IPS-NIHi7 (cell line): ENCODE measurements around the gene SUOX.
"Not testable (repeated sequence)": the region's sequence is repeated elsewhere in the genome, so short reads cannot be mapped to it uniquely, and the experiment has no call there.

Experiments used
- DNase-seq: peaks from one replicate; pipeline ENCODE4 v3.0.0; 2012; ENCODE audit warnings: mixed read lengths; ENCODE audit errors: extremely low spot score

Gene SUOX

DNA sequence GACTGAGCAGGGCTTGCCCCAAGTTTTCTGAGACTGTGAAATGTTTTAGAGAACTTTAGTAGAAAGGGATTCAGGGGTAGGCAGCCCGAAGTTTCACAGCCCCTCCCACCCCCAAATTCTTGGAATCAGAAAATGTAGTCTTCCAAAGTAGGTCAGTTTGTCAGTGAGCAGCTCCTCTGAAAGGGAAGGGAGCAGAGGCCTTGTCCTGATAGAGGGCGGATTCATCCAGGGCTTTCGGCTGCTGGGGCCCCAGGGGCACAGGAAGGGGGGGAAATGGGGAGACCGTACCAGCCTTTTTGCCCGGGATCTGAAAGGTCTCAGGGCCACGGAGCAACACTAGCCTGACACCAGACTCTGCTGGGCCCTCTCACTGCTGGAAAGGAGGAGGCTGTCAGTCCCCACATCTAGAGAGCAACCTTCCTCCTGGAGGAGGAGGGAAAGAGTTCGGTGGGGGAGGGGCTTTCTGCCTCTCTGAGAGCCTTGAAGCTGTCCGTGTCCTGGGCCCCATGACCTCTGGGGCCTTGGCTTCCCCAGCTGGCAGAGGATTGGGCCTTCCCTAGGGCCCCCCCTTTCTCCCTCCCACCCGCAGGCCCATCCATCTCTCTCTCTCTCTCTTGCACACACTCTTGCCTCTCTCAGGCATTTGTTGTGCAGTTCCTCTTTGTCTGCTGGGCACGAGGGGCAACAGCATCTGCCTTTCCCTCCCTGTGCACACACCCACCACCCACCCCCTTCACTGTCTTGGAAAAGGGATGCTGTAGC lies 23.5 kb downstream of the SUOX start, which contains the start of gene IKZF4:
Gene IKZF4 (plus strand): TSS at position 621 of the 762 bp plus-strand sequence. CDS start 451 bp downstream, outside the sequence.
- DNase-seq: peak; percentile 77

DNA sequence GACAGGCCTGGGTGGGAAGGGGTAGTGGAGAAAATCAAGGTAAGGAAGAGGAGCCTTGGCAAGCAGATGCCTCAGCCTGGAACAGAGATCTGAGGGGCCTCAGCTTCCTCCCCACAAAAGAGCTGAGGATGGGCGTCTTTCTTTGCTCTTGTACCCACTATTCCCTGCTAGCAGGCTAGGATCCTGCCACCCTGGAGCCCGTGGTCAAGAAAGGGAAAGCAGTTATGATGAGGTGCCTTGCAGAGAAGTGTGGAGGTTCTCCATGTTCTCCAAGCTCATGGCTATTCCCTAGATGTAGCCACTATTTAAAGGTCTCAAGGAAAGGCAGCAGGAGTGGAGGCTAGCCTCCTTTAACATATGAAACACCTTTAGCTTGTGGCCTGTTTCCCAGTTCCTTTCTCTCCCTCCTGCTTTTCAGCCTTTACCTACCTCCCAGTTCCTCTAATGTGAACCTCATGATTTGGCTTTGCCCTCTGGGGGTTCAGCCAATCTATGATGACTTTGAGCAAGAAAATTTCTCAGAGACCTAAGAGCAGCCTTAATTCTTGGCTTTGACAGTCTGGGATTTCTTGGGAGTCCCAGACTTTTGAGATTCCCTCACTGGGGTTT lies 24.9 kb downstream of the SUOX start:
- DNase-seq: no peak

DNA sequence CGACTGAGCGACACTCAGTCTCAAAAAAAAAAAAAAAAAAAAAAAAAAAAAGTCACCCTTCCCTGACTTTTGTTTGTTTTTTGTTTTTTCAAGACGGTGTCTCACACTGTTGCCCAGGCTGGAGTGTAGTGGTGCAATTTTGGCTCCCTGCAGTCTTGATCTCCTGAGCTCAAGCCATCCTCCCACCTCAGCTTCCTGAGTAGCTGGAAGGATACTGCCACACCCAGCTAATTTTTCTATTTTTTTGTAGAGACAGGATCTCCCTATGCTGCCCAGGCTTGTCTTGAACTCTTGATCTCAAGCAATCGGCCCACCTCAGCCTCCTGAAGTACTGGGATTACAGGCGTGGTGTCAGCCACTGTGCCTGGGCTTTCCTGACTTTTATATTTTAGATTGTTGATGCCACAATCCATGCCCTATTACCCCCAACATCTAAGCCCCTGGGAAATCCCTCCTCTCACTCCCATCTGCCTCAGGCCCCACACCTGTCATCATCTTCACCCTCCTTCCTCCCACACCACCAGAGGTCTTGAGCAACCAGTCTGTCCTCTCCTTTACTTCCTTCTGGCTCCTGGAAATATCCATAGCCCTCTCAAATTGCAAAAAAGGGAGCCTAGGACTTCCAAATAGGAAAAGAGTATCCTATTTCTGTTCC lies 31.6 kb downstream of the SUOX start:
- DNase-seq: no peak

DNA sequence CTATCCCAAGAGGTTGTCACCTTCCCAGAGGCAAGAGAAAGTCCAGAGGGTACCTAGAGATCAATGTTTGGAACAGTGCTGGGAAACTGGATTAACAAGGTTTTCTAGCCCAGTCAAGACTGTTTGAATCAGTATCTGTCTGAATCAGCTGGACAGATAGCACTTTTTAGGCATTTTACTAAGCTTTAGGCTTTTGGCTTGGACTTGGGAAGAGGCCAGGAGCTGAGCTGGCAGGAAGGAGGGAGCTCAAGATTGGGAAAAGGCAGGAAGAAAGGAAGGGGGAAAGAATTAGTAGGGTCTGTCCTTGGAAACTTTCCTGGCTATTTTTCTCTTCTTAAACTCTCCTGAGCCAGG lies 32.1 kb downstream of the SUOX start:
- DNase-seq: no peak

DNA sequence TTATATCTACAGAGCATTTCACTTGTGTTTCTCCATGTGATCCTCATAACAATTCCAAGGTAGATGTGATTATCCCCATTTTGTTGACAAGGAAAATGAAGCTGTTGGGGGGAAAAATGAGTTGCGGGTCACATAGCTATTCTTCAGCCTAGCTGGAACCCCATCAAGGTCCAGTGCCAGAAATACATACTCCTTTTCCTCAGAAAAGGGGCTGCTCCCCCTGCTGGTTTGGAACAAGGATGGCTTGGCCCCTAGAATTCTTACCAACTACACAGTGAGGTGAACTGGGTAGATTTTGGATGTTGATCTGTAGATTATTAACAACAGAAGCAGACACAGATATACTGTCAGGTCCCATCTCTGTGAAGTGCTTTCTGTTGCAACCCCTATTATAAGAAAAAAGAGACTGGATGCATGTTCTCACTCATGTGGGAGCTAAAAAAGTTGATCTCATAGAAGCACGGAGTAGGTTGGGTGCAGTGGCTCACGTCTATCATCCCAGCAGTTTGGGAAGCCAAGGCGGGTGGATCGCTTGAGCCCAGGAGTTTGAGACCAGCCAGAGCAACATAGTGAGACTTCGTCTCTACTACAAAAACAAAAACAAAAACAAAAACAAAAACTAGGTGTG lies 32.7 kb downstream of the SUOX start:
- peak; percentile 67 for DNase-seq

DNA sequence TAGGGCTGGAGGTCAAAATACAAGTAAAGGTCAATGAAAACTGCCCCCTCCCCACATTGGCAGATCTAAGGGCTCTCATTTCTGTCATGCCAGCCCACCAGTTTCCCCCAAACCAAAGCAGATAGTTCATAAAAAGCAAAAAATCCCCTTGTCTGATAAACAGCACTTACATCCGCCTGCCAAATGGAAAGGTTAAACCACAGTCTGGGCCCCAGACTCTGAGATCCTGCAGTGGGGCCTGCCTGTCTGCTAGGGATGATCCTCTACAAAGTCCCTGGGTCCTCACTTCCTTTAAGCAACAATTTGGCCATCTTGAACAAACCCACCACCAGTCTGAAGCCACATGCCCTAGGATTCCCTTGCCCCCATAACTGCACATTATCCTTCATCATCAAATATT lies 34.9 kb downstream of the SUOX start:
- DNase-seq: no peak

DNA sequence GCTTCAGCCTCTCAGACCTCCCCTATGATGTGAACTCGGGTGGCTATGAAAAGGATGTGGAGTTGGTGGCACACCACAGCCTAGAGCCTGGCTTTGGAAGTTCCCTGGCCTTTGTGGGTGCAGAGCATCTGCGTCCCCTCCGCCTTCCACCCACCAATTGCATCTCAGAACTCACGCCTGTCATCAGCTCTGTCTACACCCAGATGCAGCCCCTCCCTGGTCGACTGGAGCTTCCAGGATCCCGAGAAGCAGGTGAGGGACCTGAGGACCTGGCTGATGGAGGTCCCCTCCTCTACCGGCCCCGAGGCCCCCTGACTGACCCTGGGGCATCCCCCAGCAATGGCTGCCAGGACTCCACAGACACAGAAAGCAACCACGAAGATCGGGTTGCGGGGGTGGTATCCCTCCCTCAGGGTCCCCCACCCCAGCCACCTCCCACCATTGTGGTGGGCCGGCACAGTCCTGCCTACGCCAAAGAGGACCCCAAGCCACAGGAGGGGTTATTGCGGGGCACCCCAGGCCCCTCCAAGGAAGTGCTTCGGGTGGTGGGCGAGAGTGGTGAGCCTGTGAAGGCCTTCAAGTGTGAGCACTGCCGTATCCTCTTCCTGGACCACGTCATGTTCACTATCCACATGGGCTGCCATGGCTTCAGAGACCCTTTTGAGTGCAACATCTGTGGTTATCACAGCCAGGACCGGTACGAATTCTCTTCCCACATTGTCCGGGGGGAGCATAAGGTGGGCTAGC lies 37.7 kb downstream of the SUOX start:
- DNase-seq: no peak

DNA sequence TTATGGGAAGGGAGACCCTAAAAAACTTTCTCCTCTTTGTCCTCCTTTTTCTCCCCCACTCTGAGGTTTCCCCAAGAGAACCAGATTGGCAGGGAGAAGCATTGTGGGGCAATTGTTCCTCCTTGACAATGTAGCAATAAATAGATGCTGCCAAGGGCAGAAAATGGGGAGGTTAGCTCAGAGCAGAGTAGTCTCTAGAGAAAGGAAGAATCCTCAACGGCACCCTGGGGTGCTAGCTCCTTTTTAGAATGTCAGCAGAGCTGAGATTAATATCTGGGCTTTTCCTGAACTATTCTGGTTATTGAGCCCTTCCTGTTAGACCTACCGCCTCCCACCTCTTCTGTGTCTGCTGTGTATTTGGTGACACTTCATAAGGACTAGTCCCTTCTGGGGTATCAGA lies 40.1 kb downstream of the SUOX start:
- no peak for DNase-seq

DNA sequence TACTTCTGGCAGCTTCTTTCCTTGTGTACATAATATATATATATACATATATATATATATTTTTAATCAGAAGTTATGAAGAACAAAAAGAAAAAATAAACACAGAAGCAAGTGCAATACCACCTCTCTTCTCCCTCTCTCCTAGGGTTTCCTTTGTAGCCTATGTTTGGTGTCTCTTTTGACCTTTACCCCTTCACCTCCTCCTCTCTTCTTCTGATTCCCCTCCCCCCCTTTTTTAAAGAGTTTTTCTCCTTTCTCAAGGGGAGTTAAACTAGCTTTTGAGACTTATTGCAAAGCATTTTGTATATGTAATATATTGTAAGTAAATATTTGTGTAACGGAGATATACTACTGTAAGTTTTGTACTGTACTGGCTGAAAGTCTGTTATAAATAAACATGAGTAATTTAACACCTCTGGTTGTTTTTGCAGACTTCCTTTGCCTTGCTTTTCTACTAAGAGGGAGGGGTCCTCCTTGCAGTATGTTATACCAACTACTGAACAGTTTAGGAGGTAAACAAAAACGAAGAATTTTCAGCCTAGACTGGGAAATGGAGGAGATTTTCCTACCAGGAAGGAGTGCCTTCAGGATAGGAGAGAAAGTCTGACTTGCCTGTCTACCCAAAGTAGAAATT lies 41.1 kb downstream of the SUOX start:
- no peak for DNase-seq

DNA sequence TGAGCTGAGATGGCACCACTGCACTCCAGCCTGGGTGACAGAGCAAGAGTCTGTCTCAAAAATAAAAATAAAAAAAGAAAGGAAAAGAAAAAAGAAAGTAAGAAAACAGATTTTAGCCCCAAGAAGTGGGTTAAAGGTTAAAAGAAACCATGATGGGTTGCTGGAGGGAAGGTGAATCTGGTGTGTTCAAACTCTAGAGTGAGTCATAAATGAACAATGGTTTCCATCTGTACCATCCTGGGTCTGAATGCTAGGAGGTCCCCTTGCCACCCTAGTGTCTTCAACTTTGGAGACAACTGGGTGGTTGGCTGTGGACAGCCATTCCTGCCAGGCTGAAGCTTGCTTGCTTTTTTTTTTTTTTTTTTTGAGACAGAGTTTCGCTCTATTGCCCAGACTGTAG lies 43.1 kb downstream of the SUOX start:
- DNase-seq: no peak

DNA sequence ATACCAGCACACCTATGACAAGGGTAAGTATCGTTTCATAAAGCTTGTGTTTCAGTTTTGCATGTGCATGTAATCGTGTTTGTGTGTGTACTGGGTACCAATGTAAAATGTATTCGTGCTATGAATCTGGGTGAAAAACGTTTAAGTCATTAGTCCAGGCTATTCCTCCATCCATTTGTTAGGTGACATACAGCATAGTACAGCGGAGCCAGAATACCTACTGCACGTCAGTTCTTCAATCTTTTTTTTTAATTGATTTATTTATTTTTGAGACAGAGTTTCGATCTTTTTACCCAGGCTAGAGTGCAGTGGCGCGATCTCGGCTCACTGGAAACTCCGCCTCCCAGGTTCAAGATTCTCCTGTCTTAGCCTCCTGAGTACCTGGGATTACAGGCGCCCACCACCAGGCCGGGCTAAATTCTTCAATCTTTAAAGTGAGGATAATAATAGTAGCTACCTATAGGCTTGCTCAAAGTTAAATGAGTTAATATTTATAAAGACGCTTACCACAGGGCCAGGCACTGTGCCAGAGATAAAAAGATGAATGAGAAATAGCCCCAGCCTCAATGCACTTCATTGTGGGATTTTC lies 44.0 kb downstream of the SUOX start:
- DNase-seq: no peak

DNA sequence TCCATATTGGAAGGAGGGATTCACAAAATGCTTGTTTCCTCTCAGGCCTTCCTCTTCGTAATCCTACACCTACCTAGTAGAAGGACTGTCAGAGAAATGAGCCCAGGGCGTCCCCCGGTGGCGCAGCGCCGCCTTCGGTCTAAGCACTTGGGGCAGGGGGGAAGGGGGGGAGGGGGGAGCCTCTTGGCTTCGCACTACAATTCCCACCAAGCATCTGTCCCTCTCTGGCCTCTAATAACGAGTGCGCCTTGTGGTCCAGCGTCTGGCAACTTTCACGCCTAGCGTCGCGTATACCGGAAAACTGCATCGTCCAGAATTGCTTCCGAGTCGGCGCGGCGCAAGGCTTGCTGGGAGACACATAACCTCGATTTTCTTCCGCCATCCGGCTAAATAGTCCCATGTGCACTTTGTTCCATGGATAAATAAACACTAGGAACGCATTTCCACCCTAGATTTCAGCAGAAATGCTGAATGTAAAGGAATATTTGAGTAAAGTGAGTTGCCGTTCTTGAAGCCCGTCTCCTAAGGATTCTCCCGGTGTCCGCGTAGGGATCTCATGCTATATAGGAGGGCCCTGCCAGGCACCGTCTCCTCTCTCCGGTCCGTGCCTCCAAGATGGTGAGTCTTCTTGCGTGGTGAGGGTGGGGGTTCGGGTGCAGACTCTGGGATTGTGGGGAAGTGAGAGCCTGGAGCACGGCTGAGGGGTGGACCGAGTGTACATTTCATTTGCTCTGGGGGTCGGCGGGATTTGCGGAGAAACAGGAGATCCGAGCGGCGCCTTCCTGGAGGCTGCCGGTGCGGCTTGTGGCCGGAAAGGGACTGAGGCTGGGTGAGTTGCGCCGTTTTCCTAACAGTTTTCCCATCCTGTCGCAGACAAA lies 44.7 kb downstream of the SUOX start, which contains the start of gene RPS26:
Gene RPS26 (plus strand): TSS at position 367 of the 878 bp plus-strand sequence. CDS start 249 bp downstream, at position 616.
- peak; percentile 91 for DNase-seq

DNA sequence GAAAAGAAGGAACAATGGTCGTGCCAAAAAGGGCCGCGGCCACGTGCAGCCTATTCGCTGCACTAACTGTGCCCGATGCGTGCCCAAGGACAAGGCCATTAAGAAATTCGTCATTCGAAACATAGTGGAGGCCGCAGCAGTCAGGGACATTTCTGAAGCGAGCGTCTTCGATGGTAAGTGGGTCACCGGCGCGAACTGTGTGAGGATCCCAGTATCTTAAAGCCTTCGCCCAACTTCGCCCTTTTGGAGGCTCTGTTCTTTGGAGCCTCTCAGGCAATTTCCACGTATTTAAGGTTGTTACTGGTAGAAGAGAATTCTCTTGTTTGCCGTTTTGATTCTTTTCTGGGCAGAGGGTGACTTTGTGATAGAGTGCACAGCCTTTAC lies 45.3 kb downstream of the SUOX start:
- DNase-seq: not testable (repeated sequence)

DNA sequence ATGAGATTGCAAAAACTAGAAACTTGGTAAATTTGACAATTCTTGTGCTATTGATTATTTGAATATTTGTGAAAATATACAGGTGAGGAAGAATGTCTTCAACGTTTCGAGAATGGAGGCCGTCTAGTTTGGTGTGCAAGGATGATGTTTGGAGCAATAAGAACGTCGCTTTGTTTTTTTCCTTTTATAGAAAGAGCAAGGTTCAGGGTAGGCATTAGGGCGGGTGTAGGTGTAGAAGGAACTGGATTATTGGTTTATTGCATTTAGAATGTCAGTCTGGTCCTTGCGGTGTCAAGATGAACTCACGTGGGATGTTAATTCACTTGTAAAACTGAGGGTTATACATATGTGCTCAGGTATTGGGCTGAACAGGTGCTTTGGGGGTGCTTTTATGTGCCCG lies 45.8 kb downstream of the SUOX start:
- DNase-seq: no peak

DNA sequence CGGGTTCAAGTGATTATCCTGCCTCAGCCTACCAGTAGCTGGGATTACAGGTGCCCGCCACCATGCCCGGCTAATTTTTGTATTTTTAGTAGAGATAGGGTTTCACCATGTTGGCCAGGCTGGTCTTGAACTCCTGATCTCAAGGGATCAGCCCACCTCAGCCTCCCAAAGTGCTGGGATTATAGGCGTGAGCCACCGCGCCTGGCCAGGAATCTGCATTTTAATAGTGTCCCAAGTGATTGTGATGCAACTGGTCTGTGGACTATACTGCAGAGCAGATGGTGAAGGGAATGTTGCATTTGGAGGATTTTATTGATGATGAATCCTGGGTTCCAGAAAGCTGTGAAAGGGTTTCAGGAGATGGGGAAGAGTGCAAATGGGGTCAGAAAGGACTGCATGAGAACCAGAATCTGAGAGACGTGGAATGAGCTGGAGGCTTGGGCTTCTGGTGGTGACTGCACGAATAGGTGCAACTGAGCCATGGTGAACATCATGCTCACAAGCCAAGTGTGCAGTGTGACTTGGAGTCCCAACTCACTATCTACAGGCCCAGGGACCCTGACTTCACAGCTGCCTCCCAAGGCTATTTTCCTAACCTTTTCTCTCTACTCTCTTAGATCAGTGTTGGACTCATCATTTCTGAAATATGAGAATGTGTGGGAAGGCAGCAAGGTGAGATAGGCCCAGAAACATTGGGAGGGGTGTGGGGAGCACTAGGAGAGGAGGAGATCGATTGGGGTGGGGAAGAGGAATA lies 49.1 kb downstream of the SUOX start:
- DNase-seq: no peak

DNA sequence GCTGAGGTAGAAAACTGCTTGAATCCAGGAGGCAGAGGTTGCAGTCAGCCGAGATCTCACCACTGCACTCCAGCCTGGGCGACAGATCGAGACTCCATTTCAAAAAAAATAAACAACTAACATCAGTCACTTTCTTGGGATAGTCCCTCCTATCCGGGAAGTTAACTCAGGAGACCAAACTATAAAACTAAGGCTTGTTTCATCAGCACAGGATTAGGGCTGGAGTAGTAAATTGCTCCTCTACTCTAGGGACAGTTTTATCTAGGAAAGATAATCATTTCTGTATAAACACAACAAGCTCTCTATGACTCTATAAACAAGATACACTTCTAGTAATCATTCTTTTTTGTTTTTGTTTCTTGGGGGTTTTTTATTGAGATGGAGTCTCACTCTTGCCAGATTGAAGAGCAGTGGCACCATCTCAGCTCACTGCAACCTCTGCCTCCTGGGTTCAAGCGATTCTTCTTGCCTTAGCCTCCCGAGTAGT lies 56.4 kb downstream of the SUOX start:
- DNase-seq: no peak
